ENCODE measurements around the gene GOLPH3L. TPM values are rescaled to one million over a fixed set of nuclear protein-coding genes. Genes with fewer than 3 reads are reported as not detected.

Gene GOLPH3L
- total and polyA plus RNA-seq, 2 of the 13 experiments (the other 11 are each of a cell fraction or from before 2014, with no cell fraction given) = 8.2 to 12.8 TPM

- TF ChIP-seq ZNF687 (CRISPR knock-in tag; IDR thresholded peaks at IDR 0.05) (peak; percentile 88), MBD4 (IDR thresholded peaks at IDR 0.05; ENCODE audit: borderline replicate concordance, low read length) (no peak), SIX1 (CRISPR knock-in tag; IDR thresholded peaks at IDR 0.05; ENCODE audit: borderline replicate concordance) (no peak)
These were observed 67.6 kb downstream of the GOLPH3L start, which contains the start of gene ENSA (continued) for GRCh38 chr1:150629115-150629928.

- peak overlapping the region; percentile 72 to 79 (median 76) for H3K4me3 ChIP-seq (replicated peaks in 1 of 3; ENCODE audit: insufficient read depth in 1 of 3, low read depth in 2 of 3, low read length in 3 of 3)
- POLR2A ChIA-PET = interaction anchor here (1.1 to 3.8 kb wide), 21 partner anchors 10 to 378 kb away, joined by 3 to 92 read pairs (median 9); partner anchors contain the start of genes GOLPH3L, MCL1 and MINDY1
- no peak for FAIRE-seq
- peaks cover 11 to 38% of the 10 kb centered on the region in 2 experiments for H3K36me3 ChIP-seq (replicated peaks in 1 of 2; ENCODE audit: control insufficient read depth in 1 of 2, insufficient read depth in 2 of 2, low read length in 2 of 2)
- no peaks in the 10 kb centered on the region; a peak in 1 of 5 replicates for H3K27me3 ChIP-seq (ENCODE audit: control insufficient read depth in 1 of 2, insufficient read depth in 2 of 2, low read length in 2 of 2)
- peaks cover 25% of the 10 kb centered on the region for H3K4me1 ChIP-seq (ENCODE audit: insufficient read depth, low read length)
- peak overlapping the region; percentile 90 for H3K27ac ChIP-seq (ENCODE audit: extremely low read length, insufficient read depth, low read length)
- H2AFZ ChIP-seq (ENCODE audit: low read length) = no peak overlapping the region
- DNase-seq (ENCODE audit: low spot score) = no peak
- in situ Hi-C loops (cut with HindIII; ENCODE audit: extremely low pct_ligation_motif_present, low pct_unique_long_range_greater_than_20kb) = loop anchor here (5.0 kb wide), 1 partner anchor 66 kb away; no protein-coding TSS in a partner anchor
- CTCF ChIA-PET (ENCODE audit: low intra/inter-chr PET ratio, low total read pairs) = no interaction called here
- intact Hi-C loops (cut with micrococcal nuclease; ENCODE audit: unreplicated experiment) = loop anchor here (10.0 kb wide), 2 partner anchors 66 to 186 kb away; partner anchors contain the start of gene GOLPH3L
- peaks cover 33% of the 10 kb centered on the region for H3K79me2 ChIP-seq (ENCODE audit: insufficient read depth, low read length)
- ATAC-seq = no peak
- peak overlapping the region; percentile 87 for H3K9ac ChIP-seq (ENCODE audit: insufficient read depth, low read depth, low read length)
- H3K9me3 ChIP-seq (ENCODE audit: low read length) = no peaks in the 10 kb centered on the region
- peak overlapping the region; percentile 66 for H3K4me2 ChIP-seq (ENCODE audit: low read depth, low read length)
- no peaks in the 10 kb centered on the region for H4K20me1 ChIP-seq (ENCODE audit: insufficient read depth, low read length)
- WGBS (ENCODE audit: low lambda C conversion rate) = 0% methylated on average over 9 of the region's 9 CpGs
- TSS peak; percentile 72 for BruUV-seq (replicated peaks)
- TF ChIP-seq IRF9 (CRISPR knock-in tag; IDR thresholded peaks at IDR 0.05; ENCODE audit: borderline replicate concordance) (no peak), KLF16 (CRISPR knock-in tag; IDR thresholded peaks at IDR 0.05) (no peak), ZFAT (CRISPR knock-in tag; conservative IDR thresholded peaks at IDR 0.05) (no peak), ZNF280D (CRISPR knock-in tag; IDR thresholded peaks at IDR 0.05) (no peak), ZNF674 (CRISPR knock-in tag; IDR thresholded peaks at IDR 0.05; ENCODE audit: low read depth) (no peak), ZNF18 (CRISPR knock-in tag; IDR thresholded peaks at IDR 0.05; ENCODE audit: insufficient replicate concordance) (peak; percentile 45), ZFP36L1 (CRISPR knock-in tag; IDR thresholded peaks at IDR 0.05) (peak; percentile 22; the same call in 1 of the 2 replicates)
These were observed 68.2 kb downstream of the GOLPH3L start for GRCh38 chr1:150628766-150629114.
